K562 (cell line): ENCODE results near the gene MRPL16. TPM values are rescaled to one million over a fixed set of nuclear protein-coding genes. Genes with fewer than 3 reads are reported as not detected.

ENCODE experiments used
- ATAC-seq: fragments of 200-7000 bp; cut with Tn5 transposase; 3 replicates; pipeline ENCODE4 v1.9.1; 2020; ENCODE audit warnings: moderate library complexity
- BruUV-seq: library from RNA; stranded (reverse); fragments of 400-500 nt; replicated peaks from 2 replicates; lab custom pipeline; 2021; lab: Mats Ljungman, UMichigan
- CTCF ChIA-PET: fragments of 300-600 bp; formaldehyde crosslinking; extraction: SDS; loops from one replicate; lab custom pipeline; 2021; ENCODE audit warnings: low intra/inter-chr PET ratio; lab: Yijun Ruan, JAX
- POLR2A ChIA-PET: fragments of 300-600, 350-650 bp; sonication (Branson Sonifier 250); formaldehyde crosslinking; extraction: SDS; loops from one replicate; lab custom pipeline; 2021; ENCODE audit warnings: antibody characterized with exemption, inconsistent platforms; lab: Yijun Ruan, JAX
- DNase-seq, 4 experiments: peaks; one replicate each; pipeline versions ENCODE4 v3.0.0 to v3.0.0-alpha.2; 2011 to 2018; ENCODE audit warnings: low spot score in 3 of 4, mixed read lengths in 3 of 4; ENCODE audit errors: extremely low read depth in 1 of 4
- FAIRE-seq: peaks from 2 replicates; lab custom pipeline; 2011; peaks lifted over from hg19 to GRCh38; lab: Jason Lieb, UNC
- H2AFZ ChIP-seq: 2 replicates; pipeline ENCODE4 v1.6.0; 2011; ENCODE audit warnings: low read depth, low read length, control low read depth, inconsistent platforms
- H3K27ac ChIP-seq: fragments of 200-600 bp; 3 replicates; pipeline ENCODE4 v1.8.0; 2011; ENCODE audit warnings: low read depth, mild to moderate bottlenecking, control low read depth, inconsistent platforms, low read length, moderate library complexity, mixed read lengths; ENCODE audit errors: extremely low read depth
- H3K27me3 ChIP-seq, 2 experiments: fragments of 300-600 bp in 1 of 2; 2 replicates in 1 of 2; 3 replicates in 1 of 2; pipeline versions ENCODE4 v1.6.0 to v1.8.0; 2011; ENCODE audit warnings: inconsistent platforms in 2 of 2, low read length in 2 of 2, mild to moderate bottlenecking in 1 of 2, mixed read lengths in 1 of 2, moderate library complexity in 1 of 2; ENCODE audit not compliant: control insufficient read depth in 2 of 2, insufficient read depth in 2 of 2
- H3K36me3 ChIP-seq: fragments of 300-600 bp; 3 replicates; pipeline ENCODE4 v1.8.0; 2011; ENCODE audit warnings: mild to moderate bottlenecking, low read length, inconsistent platforms; ENCODE audit not compliant: control insufficient read depth, insufficient read depth
- H3K4me1 ChIP-seq, 2 experiments: fragments of 200-600 bp in 1 of 2; replicated peaks in 1 of 2; 2 replicates in 1 of 2; 3 replicates in 1 of 2; pipeline versions ENCODE4 v1.5.1 to v1.8.0; 2011; ENCODE audit warnings: inconsistent platforms in 2 of 2, low read length in 2 of 2, mild to moderate bottlenecking in 1 of 2, mixed read lengths in 1 of 2, moderate library complexity in 1 of 2; ENCODE audit not compliant: control insufficient read depth in 2 of 2, insufficient read depth in 2 of 2
- H3K4me2 ChIP-seq: 2 replicates; pipeline ENCODE4 v1.6.1; 2011; ENCODE audit warnings: low read length, control low read depth, inconsistent platforms, mixed read lengths; ENCODE audit not compliant: insufficient read depth
- H3K4me3 ChIP-seq: fragments of 200-600 bp; sonication (generic), shearing (Covaris generic); 2 replicates; pipeline ENCODE4 v1.5.1; 2016; ENCODE audit warnings: control low read depth, inconsistent platforms
- H3K79me2 ChIP-seq: fragments of 200-600 bp; 3 replicates; pipeline ENCODE4 v1.8.0; 2011; ENCODE audit warnings: low read length, inconsistent platforms; ENCODE audit not compliant: control insufficient read depth, insufficient read depth
- H3K9ac ChIP-seq, 2 experiments: 2 replicates each; pipeline versions ENCODE4 v1.6.0 to v1.6.1; 2011; ENCODE audit warnings: low read depth in 2 of 2, low read length in 2 of 2, control low read depth in 1 of 2, inconsistent platforms in 1 of 2, mild to moderate bottlenecking in 1 of 2, mixed read lengths in 1 of 2; ENCODE audit not compliant: insufficient read depth in 1 of 2
- H3K9me1 ChIP-seq: one replicate; pipeline ENCODE4 v1.6.0; 2011; ENCODE audit warnings: inconsistent platforms, mild to moderate bottlenecking, low read length, moderate library complexity; ENCODE audit not compliant: control insufficient read depth, insufficient read depth
- H3K9me3 ChIP-seq: replicated peaks from 2 replicates; pipeline ENCODE4 v1.5.1; 2011; ENCODE audit warnings: low read depth, low read length, inconsistent platforms; ENCODE audit not compliant: control insufficient read depth, insufficient read depth
- H4K20me1 ChIP-seq: replicated peaks from 2 replicates; pipeline ENCODE4 v1.6.1; 2011; ENCODE audit warnings: low read length, inconsistent platforms, mixed read lengths; ENCODE audit not compliant: control insufficient read depth, insufficient read depth
- HES1 ChIP-seq: fragments of 450-650 bp; IDR thresholded peaks from 2 replicates; pipeline ENCODE4 v1.6.1; 2016; ENCODE audit warnings: low read depth, mild to moderate bottlenecking, moderate library complexity
- MECOM ChIP-seq: fragments of 250-450 bp; sonication (Bioruptor Pico); IDR thresholded peaks from 2 replicates; pipeline ENCODE4 v1.8.0; 2022; ENCODE audit warnings: inconsistent platforms
- MGA ChIP-seq: fragments of 450-650 bp; IDR thresholded peaks from 2 replicates; pipeline ENCODE4 v1.6.1; 2016; ENCODE audit warnings: mild to moderate bottlenecking, moderate library complexity
- NBN ChIP-seq: fragments of 450-650 bp; IDR thresholded peaks from 2 replicates; pipeline ENCODE4 v1.6.1; 2016; ENCODE audit warnings: low read depth, mild to moderate bottlenecking
- NCOA4 ChIP-seq: fragments of 450-650 bp; IDR thresholded peaks from 2 replicates; pipeline ENCODE4 v1.6.1; 2018; ENCODE audit warnings: mild to moderate bottlenecking; ENCODE audit not compliant: partially characterized antibody
- POLR3G ChIP-seq: IDR thresholded peaks from 2 replicates; pipeline ENCODE4 v1.6.1; 2011; ENCODE audit not compliant: insufficient read length, insufficient replicate concordance; ENCODE audit errors: extremely low read depth
- SIN3A ChIP-seq, 2 experiments: fragments of 150-350 bp in 1 of 2; IDR thresholded peaks; 2 replicates each; pipeline ENCODE4 v1.6.1; 2011 to 2016; ENCODE audit warnings: borderline replicate concordance in 2 of 2, low read depth in 2 of 2, low read length in 2 of 2, mild to moderate bottlenecking in 2 of 2, moderate library complexity in 2 of 2; ENCODE audit not compliant: control insufficient read depth in 1 of 2
- WGBS: fragments of 100-300 bp; shearing (Covaris generic); methylation state at CpG from one replicate; pipeline ENCODE4 v1.1.6; 2016; ENCODE audit warnings: low coverage, mixed read lengths; ENCODE audit not compliant: insufficient coverage; ENCODE audit errors: missing lambda C conversion rate; 5-methylcytosine and 5-hydroxymethylcytosine counted together
- in situ Hi-C: fragments of 300-500 bp; cut with MboI; formaldehyde crosslinking; loops from 4 replicates; pipeline ENCODE4 v1.15.0; 2018; ENCODE audit warnings: inconsistent platforms, mixed read lengths
- intact Hi-C: fragments of 100-400 bp; cut with micrococcal nuclease; formaldehyde crosslinking; loops from 2 replicates; pipeline ENCODE4 v1.14.2; 2022
- polyA plus RNA-seq, 8 experiments: library from polyadenylated mRNA; depleted of rRNA in 4 of 8; stranded (reverse) in 5 of 8; unstranded in 3 of 8; fragments of >200 nt; fragmentation: Nextera tagmentation in 2 of 8; fragmentation: Illumina TruSeq in 1 of 8; extraction: Ambion mirVana in 2 of 8; extraction: Trizol in 1 of 8; gene quantifications; 2 replicates each; pipeline versions ENCODE4 v1.2.1 to v1.2.3, GENCODE V29; 2011 to 2014; ENCODE audit warnings: inconsistent platforms in 1 of 8, missing spikeins in 1 of 8
- total RNA-seq, 7 experiments: library from RNA; depleted of rRNA in 6 of 7; stranded (reverse); fragments of >200 nt in 6 of 7; fragmentation: Illumina TruSeq in 2 of 7; extraction: Trizol in 2 of 7; gene quantifications; 2 replicates each; pipeline versions ENCODE4 v1.2.1 to v1.2.3, GENCODE V29; 2011 to 2021; ENCODE audit warnings: low replicate concordance in 1 of 7

The MRPL16 gene
- total and polyA plus RNA-seq, 9 of the 15 experiments (the other 6 are each of a cell fraction or from before 2014, with no cell fraction given) = 63.3 to 209 (median 157) TPM

- H3K4me3 ChIP-seq = no peak overlapping the region
- TF ChIP-seq MGA (no peak), POLR3G (no peak), HES1 (no peak), MECOM (CRISPR knock-in tag) (no peak), NCOA4 (no peak), SIN3A (IDR thresholded peaks at IDR 0.05; ENCODE audit: borderline replicate concordance in 2 of 2, control insufficient read depth in 1 of 2, low read depth in 2 of 2, low read length in 2 of 2) (no peak), NBN (no peak)
Observed at GRCh38 chr11:59787816-59788215, 22.8 kb downstream of the MRPL16 start.

More at GRCh38 chr11:59787816-59788215, 22.8 kb downstream of the MRPL16 start:
- Histone ChIP-seq H3K9ac (no peak overlapping the region; a peak in 2 of 4 replicates), H3K79me2 (no peaks in the 10 kb centered on the region), H3K27ac (no peak overlapping the region), H3K4me1 (peaks cover 13 to 17% of the 10 kb centered on the region in 2 experiments), H3K36me3 (peaks cover 74% of the 10 kb centered on the region; the same call in 2 of the 3 replicates), H3K9me3 (no peaks in the 10 kb centered on the region), H4K20me1 (peaks cover 7% of the 10 kb centered on the region; the same call in 1 of the 2 replicates), H3K27me3 (no peaks in the 10 kb centered on the region), H3K9me1 (peaks cover 4% of the 10 kb centered on the region), H3K4me2 (no peak overlapping the region), H2AFZ (no peak overlapping the region)
- ChIA-PET POLR2A (interaction anchor here (1.2 to 2.1 kb wide), 2 partner anchors 12 to 463 kb away, joined by 3 to 5 read pairs; no protein-coding TSS in a partner anchor), CTCF (no interaction called here)
- DNase-seq (no peak), ATAC-seq (no peak), FAIRE-seq (no peak)
- intact Hi-C loops (no loop called here), in situ Hi-C loops (no loop called here)
- BruUV-seq = no TSS peak
- 63% methylated on average over 3 of the region's 3 CpGs for WGBS
